ENCODE measurements around the gene TET1.

The TET1 gene

DNA sequence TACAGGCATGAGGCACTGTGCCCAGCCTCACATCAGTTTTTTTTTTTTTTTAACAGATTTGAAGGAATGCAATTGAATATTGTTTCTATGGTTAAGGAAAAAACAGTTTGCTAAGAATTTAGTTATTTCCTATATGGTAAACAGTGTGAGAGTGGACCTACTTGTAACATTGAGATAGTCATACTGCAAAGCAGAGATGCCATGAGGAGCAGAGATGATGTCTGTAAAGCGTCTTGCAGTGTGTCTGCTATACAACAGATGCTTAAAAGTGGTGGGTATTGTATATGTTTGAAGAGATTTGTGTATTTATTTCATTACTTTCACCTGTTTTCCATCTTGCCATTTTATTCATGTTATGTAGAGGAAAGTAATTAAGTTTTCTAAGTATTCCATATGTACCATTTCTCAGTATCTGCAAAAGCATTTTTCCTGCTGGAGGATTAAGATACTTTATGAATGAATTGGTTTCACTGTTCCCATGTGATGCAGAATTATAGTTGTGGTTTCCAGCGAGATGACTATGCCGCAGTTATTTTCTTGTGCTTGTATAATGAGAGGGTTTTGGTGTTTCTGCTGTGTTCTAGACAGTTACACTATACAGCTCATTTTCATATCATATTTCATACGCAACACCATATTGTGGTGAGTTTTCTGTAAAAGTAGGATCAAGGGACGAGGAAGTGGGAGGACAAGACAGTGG, 26.6 kb downstream of the TET1 start:
- Histone ChIP-seq H3F3A (ENCODE audit: insufficient read depth) (no peaks in the 10 kb centered on the region), H2AFZ (ENCODE audit: low read depth, low read length, severe bottlenecking) (no peak overlapping the region), H4K20me1 (ENCODE audit: low read depth, low read length) (no peaks in the 10 kb centered on the region), H3K9me3 (ENCODE audit: insufficient read depth, low read length) (no peaks in the 10 kb centered on the region), H3K27ac (ENCODE audit: low read depth, low read length) (no peak overlapping the region), H3K9me2 (replicated peaks; ENCODE audit: insufficient read depth, low read length) (no peaks in the 10 kb centered on the region), H3K36me3 (ENCODE audit: low read length) (no peaks in the 10 kb centered on the region), H3K9ac (ENCODE audit: low read length) (no peak overlapping the region), H3K27me3 (ENCODE audit: low read length) (no peaks in the 10 kb centered on the region), H3K4me2 (ENCODE audit: low read depth, low read length, poor library complexity, severe bottlenecking) (no peak overlapping the region), H3K4me3 (ENCODE audit: insufficient read depth, low read length, poor library complexity, severe bottlenecking) (no peak overlapping the region), H3K79me2 (ENCODE audit: insufficient read depth, low read length) (no peaks in the 10 kb centered on the region)
- TF ChIP-seq EZH2phosphoT487 (conservative IDR thresholded peaks at IDR 0.05; ENCODE audit: low read length), result no peak
- TF ChIP-seq, protein P1, sequence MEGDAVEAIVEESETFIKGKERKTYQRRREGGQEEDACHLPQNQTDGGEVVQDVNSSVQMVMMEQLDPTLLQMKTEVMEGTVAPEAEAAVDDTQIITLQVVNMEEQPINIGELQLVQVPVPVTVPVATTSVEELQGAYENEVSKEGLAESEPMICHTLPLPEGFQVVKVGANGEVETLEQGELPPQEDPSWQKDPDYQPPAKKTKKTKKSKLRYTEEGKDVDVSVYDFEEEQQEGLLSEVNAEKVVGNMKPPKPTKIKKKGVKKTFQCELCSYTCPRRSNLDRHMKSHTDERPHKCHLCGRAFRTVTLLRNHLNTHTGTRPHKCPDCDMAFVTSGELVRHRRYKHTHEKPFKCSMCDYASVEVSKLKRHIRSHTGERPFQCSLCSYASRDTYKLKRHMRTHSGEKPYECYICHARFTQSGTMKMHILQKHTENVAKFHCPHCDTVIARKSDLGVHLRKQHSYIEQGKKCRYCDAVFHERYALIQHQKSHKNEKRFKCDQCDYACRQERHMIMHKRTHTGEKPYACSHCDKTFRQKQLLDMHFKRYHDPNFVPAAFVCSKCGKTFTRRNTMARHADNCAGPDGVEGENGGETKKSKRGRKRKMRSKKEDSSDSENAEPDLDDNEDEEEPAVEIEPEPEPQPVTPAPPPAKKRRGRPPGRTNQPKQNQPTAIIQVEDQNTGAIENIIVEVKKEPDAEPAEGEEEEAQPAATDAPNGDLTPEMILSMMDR (IDR thresholded peaks at IDR 0.05; ENCODE audit: insufficient read depth, low read length, poor library complexity, severe bottlenecking), result no peak

DNA sequence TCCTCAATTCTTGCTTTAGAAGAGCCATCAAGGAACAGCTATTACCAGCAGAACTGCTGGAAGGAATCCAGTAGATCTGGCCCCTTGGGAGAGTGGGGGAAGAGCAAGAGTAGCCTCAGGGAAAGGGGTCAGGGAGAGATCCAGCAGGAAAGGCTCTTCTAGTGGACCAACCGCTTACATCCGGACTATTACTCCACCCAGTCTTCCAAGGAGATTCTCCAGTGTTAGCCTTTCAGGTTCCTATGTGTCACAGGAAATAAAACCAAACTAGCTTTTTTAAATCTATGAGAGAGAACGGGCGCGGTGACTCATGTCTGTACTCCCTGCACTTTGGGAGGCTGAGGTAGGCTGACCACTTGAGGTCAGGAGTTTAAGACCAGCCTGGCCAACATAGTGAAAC, 34.3 kb downstream of the TET1 start:
- H3K9ac ChIP-seq (ENCODE audit: low read length), result no peak overlapping the region
- no peak overlapping the region for H2AFZ ChIP-seq (ENCODE audit: low read depth, low read length, severe bottlenecking)
- no peak overlapping the region for H3K4me3 ChIP-seq (ENCODE audit: insufficient read depth, low read length, poor library complexity, severe bottlenecking)
- H3K27ac ChIP-seq (ENCODE audit: low read depth, low read length), result no peak overlapping the region
- H3K27me3 ChIP-seq (ENCODE audit: low read length), result no peaks in the 10 kb centered on the region
- H3K79me2 ChIP-seq (ENCODE audit: insufficient read depth, low read length), result no peaks in the 10 kb centered on the region
- no peaks in the 10 kb centered on the region for H3F3A ChIP-seq (ENCODE audit: insufficient read depth)
- H3K9me3 ChIP-seq (ENCODE audit: insufficient read depth, low read length), result no peaks in the 10 kb centered on the region
- no peak overlapping the region for H3K4me2 ChIP-seq (ENCODE audit: low read depth, low read length, poor library complexity, severe bottlenecking)
- H3K9me2 ChIP-seq (replicated peaks; ENCODE audit: insufficient read depth, low read length), result no peaks in the 10 kb centered on the region
- no peak for TF ChIP-seq EZH2phosphoT487 (conservative IDR thresholded peaks at IDR 0.05; ENCODE audit: low read length)
- TF ChIP-seq, protein P1 (IDR thresholded peaks at IDR 0.05; ENCODE audit: insufficient read depth, low read length, poor library complexity, severe bottlenecking), result no peak
- H3K36me3 ChIP-seq (ENCODE audit: low read length), result no peaks in the 10 kb centered on the region
- no peaks in the 10 kb centered on the region for H4K20me1 ChIP-seq (ENCODE audit: low read depth, low read length)

DNA sequence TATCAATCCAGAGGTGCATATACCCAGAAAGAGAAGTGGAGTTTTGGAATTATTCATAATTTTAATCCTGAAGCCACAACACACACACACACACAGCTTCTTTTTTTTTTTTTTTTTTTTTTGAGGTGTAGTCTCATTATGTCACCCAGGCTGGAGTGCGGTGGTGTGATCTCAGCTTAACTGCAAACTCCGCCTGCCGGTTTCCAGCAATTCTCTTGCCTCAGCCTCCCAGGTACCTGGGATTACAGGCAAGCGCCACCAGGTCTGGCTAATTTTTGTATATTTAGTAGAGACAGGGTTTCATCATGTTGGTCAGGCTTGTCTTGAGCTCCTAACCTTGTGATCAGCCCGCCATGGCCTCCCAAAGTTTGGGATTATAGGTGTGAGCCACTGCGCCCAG, 35.4 kb downstream of the TET1 start:
- H3K9me2 ChIP-seq (replicated peaks; ENCODE audit: insufficient read depth, low read length), result no peaks in the 10 kb centered on the region
- no peak overlapping the region for H3K4me2 ChIP-seq (ENCODE audit: low read depth, low read length, poor library complexity, severe bottlenecking)
- H3F3A ChIP-seq (ENCODE audit: insufficient read depth), result no peaks in the 10 kb centered on the region
- H4K20me1 ChIP-seq (ENCODE audit: low read depth, low read length), result no peaks in the 10 kb centered on the region
- no peaks in the 10 kb centered on the region for H3K9me3 ChIP-seq (ENCODE audit: insufficient read depth, low read length)
- no peak overlapping the region for H2AFZ ChIP-seq (ENCODE audit: low read depth, low read length, severe bottlenecking)
- no peak overlapping the region for H3K27ac ChIP-seq (ENCODE audit: low read depth, low read length)
- H3K27me3 ChIP-seq (ENCODE audit: low read length), result no peaks in the 10 kb centered on the region
- no peak overlapping the region for H3K9ac ChIP-seq (ENCODE audit: low read length)
- no peak for TF ChIP-seq EZH2phosphoT487 (conservative IDR thresholded peaks at IDR 0.05; ENCODE audit: low read length)
- TF ChIP-seq, protein P1 (IDR thresholded peaks at IDR 0.05; ENCODE audit: insufficient read depth, low read length, poor library complexity, severe bottlenecking), result no peak
- H3K4me3 ChIP-seq (ENCODE audit: insufficient read depth, low read length, poor library complexity, severe bottlenecking), result no peak overlapping the region
- H3K79me2 ChIP-seq (ENCODE audit: insufficient read depth, low read length), result no peaks in the 10 kb centered on the region
- H3K36me3 ChIP-seq (ENCODE audit: low read length), result no peaks in the 10 kb centered on the region
